K562 (cell line): ENCODE data around the gene ANKRD33. TPM values are rescaled to one million over a fixed set of nuclear protein-coding genes. Genes with fewer than 3 reads are reported as not detected.
A peak's percentile ranks its signal among the peaks of the same experiment; 100 is the strongest.

ENCODE experiments used
- ATAC-seq: fragments of 200-7000 bp; cut with Tn5 transposase; 3 replicates; pipeline ENCODE4 v1.9.1; 2020; ENCODE audit warnings: moderate library complexity
- Bru-seq: library from RNA; stranded (reverse); fragments of 400-500 nt; gene quantifications from one replicate; lab custom pipeline; 2021; lab: Mats Ljungman, UMichigan
- BruChase-seq, 2 experiments: library from RNA; stranded (reverse); fragments of 400-500 nt; gene quantifications; one replicate each; lab custom pipeline; 2021; lab: Mats Ljungman, UMichigan
- BruUV-seq: library from RNA; stranded (reverse); fragments of 400-500 nt; replicated peaks from 2 replicates; lab custom pipeline; 2021; lab: Mats Ljungman, UMichigan
- CTCF ChIA-PET: fragments of 300-600 bp; formaldehyde crosslinking; extraction: SDS; loops from one replicate; lab custom pipeline; 2021; ENCODE audit warnings: low intra/inter-chr PET ratio; lab: Yijun Ruan, JAX
- POLR2A ChIA-PET: fragments of 300-600, 350-650 bp; sonication (Branson Sonifier 250); formaldehyde crosslinking; extraction: SDS; loops from one replicate; lab custom pipeline; 2021; ENCODE audit warnings: antibody characterized with exemption, inconsistent platforms; lab: Yijun Ruan, JAX
- DNase-seq, 4 experiments: peaks; one replicate each; pipeline versions ENCODE4 v3.0.0 to v3.0.0-alpha.2; 2011 to 2018; ENCODE audit warnings: low spot score in 3 of 4, mixed read lengths in 3 of 4; ENCODE audit errors: extremely low read depth in 1 of 4
- FAIRE-seq: peaks from 2 replicates; lab custom pipeline; 2011; peaks lifted over from hg19 to GRCh38; lab: Jason Lieb, UNC
- H2AFZ ChIP-seq: 2 replicates; pipeline ENCODE4 v1.6.0; 2011; ENCODE audit warnings: low read depth, low read length, control low read depth, inconsistent platforms
- H3K27ac ChIP-seq: fragments of 200-600 bp; 3 replicates; pipeline ENCODE4 v1.8.0; 2011; ENCODE audit warnings: low read depth, mild to moderate bottlenecking, control low read depth, inconsistent platforms, low read length, moderate library complexity, mixed read lengths; ENCODE audit errors: extremely low read depth
- H3K27me3 ChIP-seq, 2 experiments: fragments of 300-600 bp in 1 of 2; 2 replicates in 1 of 2; 3 replicates in 1 of 2; pipeline versions ENCODE4 v1.6.0 to v1.8.0; 2011; ENCODE audit warnings: inconsistent platforms in 2 of 2, low read length in 2 of 2, mild to moderate bottlenecking in 1 of 2, mixed read lengths in 1 of 2, moderate library complexity in 1 of 2; ENCODE audit not compliant: control insufficient read depth in 2 of 2, insufficient read depth in 2 of 2
- H3K36me3 ChIP-seq: fragments of 300-600 bp; 3 replicates; pipeline ENCODE4 v1.8.0; 2011; ENCODE audit warnings: mild to moderate bottlenecking, low read length, inconsistent platforms; ENCODE audit not compliant: control insufficient read depth, insufficient read depth
- H3K4me1 ChIP-seq, 2 experiments: fragments of 200-600 bp in 1 of 2; replicated peaks in 1 of 2; 2 replicates in 1 of 2; 3 replicates in 1 of 2; pipeline versions ENCODE4 v1.5.1 to v1.8.0; 2011; ENCODE audit warnings: inconsistent platforms in 2 of 2, low read length in 2 of 2, mild to moderate bottlenecking in 1 of 2, mixed read lengths in 1 of 2, moderate library complexity in 1 of 2; ENCODE audit not compliant: control insufficient read depth in 2 of 2, insufficient read depth in 2 of 2
- H3K4me2 ChIP-seq: 2 replicates; pipeline ENCODE4 v1.6.1; 2011; ENCODE audit warnings: low read length, control low read depth, inconsistent platforms, mixed read lengths; ENCODE audit not compliant: insufficient read depth
- H3K4me3 ChIP-seq: fragments of 200-600 bp; sonication (generic), shearing (Covaris generic); 2 replicates; pipeline ENCODE4 v1.5.1; 2016; ENCODE audit warnings: control low read depth, inconsistent platforms
- H3K79me2 ChIP-seq: fragments of 200-600 bp; 3 replicates; pipeline ENCODE4 v1.8.0; 2011; ENCODE audit warnings: low read length, inconsistent platforms; ENCODE audit not compliant: control insufficient read depth, insufficient read depth
- H3K9ac ChIP-seq, 2 experiments: 2 replicates each; pipeline versions ENCODE4 v1.6.0 to v1.6.1; 2011; ENCODE audit warnings: low read depth in 2 of 2, low read length in 2 of 2, control low read depth in 1 of 2, inconsistent platforms in 1 of 2, mild to moderate bottlenecking in 1 of 2, mixed read lengths in 1 of 2; ENCODE audit not compliant: insufficient read depth in 1 of 2
- H3K9me1 ChIP-seq: one replicate; pipeline ENCODE4 v1.6.0; 2011; ENCODE audit warnings: inconsistent platforms, mild to moderate bottlenecking, low read length, moderate library complexity; ENCODE audit not compliant: control insufficient read depth, insufficient read depth
- H3K9me3 ChIP-seq: replicated peaks from 2 replicates; pipeline ENCODE4 v1.5.1; 2011; ENCODE audit warnings: low read depth, low read length, inconsistent platforms; ENCODE audit not compliant: control insufficient read depth, insufficient read depth
- H4K20me1 ChIP-seq: replicated peaks from 2 replicates; pipeline ENCODE4 v1.6.1; 2011; ENCODE audit warnings: low read length, inconsistent platforms, mixed read lengths; ENCODE audit not compliant: control insufficient read depth, insufficient read depth
- BMI1 ChIP-seq: fragments of 150-350 bp; IDR thresholded peaks from 2 replicates; pipeline ENCODE4 v1.6.1; 2014; ENCODE audit warnings: low read length
- CC2D1A ChIP-seq: fragments of 450-650 bp; IDR thresholded peaks from 2 replicates; pipeline ENCODE4 v1.6.1; 2017; ENCODE audit warnings: mild to moderate bottlenecking
- TBL1XR1 ChIP-seq, 2 experiments: IDR thresholded peaks; 2 replicates each; pipeline ENCODE4 v1.6.1; 2012; ENCODE audit warnings: improper control_type of control experiment in 2 of 2, low read length in 2 of 2, mild to moderate bottlenecking in 1 of 2
- WGBS: fragments of 100-300 bp; shearing (Covaris generic); methylation state at CpG from one replicate; pipeline ENCODE4 v1.1.6; 2016; ENCODE audit warnings: low coverage, mixed read lengths; ENCODE audit not compliant: insufficient coverage; ENCODE audit errors: missing lambda C conversion rate; 5-methylcytosine and 5-hydroxymethylcytosine counted together
- in situ Hi-C: fragments of 300-500 bp; cut with MboI; formaldehyde crosslinking; loops from 4 replicates; pipeline ENCODE4 v1.15.0; 2018; ENCODE audit warnings: inconsistent platforms, mixed read lengths
- intact Hi-C: fragments of 100-400 bp; cut with micrococcal nuclease; formaldehyde crosslinking; loops from 2 replicates; pipeline ENCODE4 v1.14.2; 2022
- long read RNA-seq, 3 experiments: library from polyadenylated mRNA in 2 of 3; library from RNA in 1 of 3; unstranded in 2 of 3; stranded (forward) in 1 of 3; transcript quantifications; one replicate each; pipeline ENCODE4 v2.0.0, GENCODE V29; 2019 to 2022
- polyA minus RNA-seq, 3 experiments: library from RNA; depleted of rRNA, polyadenylated mRNA; stranded (reverse); fragments of >200 nt; gene quantifications; 2 replicates each; pipeline ENCODE4 v1.2.3, GENCODE V29; 2011
- polyA plus RNA-seq, 8 experiments: library from polyadenylated mRNA; depleted of rRNA in 4 of 8; stranded (reverse) in 5 of 8; unstranded in 3 of 8; fragments of >200 nt; fragmentation: Nextera tagmentation in 2 of 8; fragmentation: Illumina TruSeq in 1 of 8; extraction: Ambion mirVana in 2 of 8; extraction: Trizol in 1 of 8; gene quantifications; 2 replicates each; pipeline versions ENCODE4 v1.2.1 to v1.2.3, GENCODE V29; 2011 to 2014; ENCODE audit warnings: inconsistent platforms in 1 of 8, missing spikeins in 1 of 8
- total RNA-seq, 7 experiments: library from RNA; depleted of rRNA in 6 of 7; stranded (reverse); fragments of >200 nt in 6 of 7; fragmentation: Illumina TruSeq in 2 of 7; extraction: Trizol in 2 of 7; gene quantifications; 2 replicates each; pipeline versions ENCODE4 v1.2.1 to v1.2.3, GENCODE V29; 2011 to 2021; ENCODE audit warnings: low replicate concordance in 1 of 7
- TF ChIP-seq, protein P1 (sequence below): fragments of 250-450 bp; sonication (Bioruptor Pico); IDR thresholded peaks from 2 replicates; pipeline ENCODE4 v1.8.0; 2021; ENCODE audit warnings: moderate library complexity, mild to moderate bottlenecking, inconsistent platforms
- TF ChIP-seq, protein P2 (sequence below): IDR thresholded peaks from 2 replicates; pipeline ENCODE4 v1.6.1; 2016; ENCODE audit warnings: missing genetic modification characterization, missing compliant biosample characterization
- TF ChIP-seq, protein P3 (sequence below): fragments of 450-650 bp; IDR thresholded peaks from 2 replicates; pipeline ENCODE4 v1.6.1; 2016; ENCODE audit warnings: low read depth, mild to moderate bottlenecking, moderate library complexity
- TF ChIP-seq, protein P4 (sequence below), 3 experiments: IDR thresholded peaks in 2 of 3; conservative IDR thresholded peaks in 1 of 3; 2 replicates each; pipeline ENCODE4 v1.5.1; 2011 to 2012; ENCODE audit warnings: low read length in 3 of 3, mild to moderate bottlenecking in 3 of 3, control low read depth in 2 of 3, improper control_type of control experiment in 1 of 3, inconsistent platforms in 1 of 3, low read depth in 1 of 3, mixed read lengths in 1 of 3, moderate library complexity in 1 of 3; ENCODE audit not compliant: insufficient read depth in 2 of 3

ANKRD33 gene, protein sequence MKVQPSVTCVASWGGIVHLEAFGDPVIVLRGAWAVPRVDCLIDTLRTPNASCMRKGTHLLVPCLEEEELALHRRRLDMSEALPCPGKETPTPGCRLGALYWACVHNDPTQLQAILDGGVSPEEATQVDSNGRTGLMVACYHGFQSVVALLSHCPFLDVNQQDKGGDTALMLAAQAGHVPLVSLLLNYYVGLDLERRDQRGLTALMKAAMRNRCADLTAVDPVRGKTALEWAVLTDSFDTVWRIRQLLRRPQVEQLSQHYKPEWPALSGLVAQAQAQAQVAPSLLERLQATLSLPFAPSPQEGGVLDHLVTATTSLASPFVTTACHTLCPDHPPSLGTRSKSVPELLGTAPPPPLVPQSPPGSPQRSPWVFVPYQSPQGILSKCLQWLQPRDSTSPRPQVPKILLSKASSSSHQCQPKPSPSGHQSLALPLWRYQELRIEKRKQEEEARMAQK
- total RNA-seq (2011; cell fraction: chromatin; rRNA removed; ENCODE audit: low replicate concordance), result 0.21 and 0.51 TPM in 2 replicates
- 0.39 and 0.50 TPM in 2 replicates for total RNA-seq (2011; cell fraction: nucleolus; rRNA removed)
- total RNA-seq (2011; cell fraction: nucleoplasm; rRNA removed), result 0.31 and 0.37 TPM in 2 replicates
- total RNA-seq (2014; rRNA removed) (not detected in 2 replicates), total RNA-seq (2014; rRNA removed; fragmentation: Illumina TruSeq; extraction: Trizol) (0.07 and 0.10 TPM in 2 replicates), total RNA-seq (2015; rRNA removed; fragmentation: Illumina TruSeq; extraction: Trizol) (0.11 and 0.23 TPM in 2 replicates), total RNA-seq (2021) (0.20 TPM in 1 of 2 replicates, not detected in the other), polyA plus RNA-seq (2011; rRNA removed) (0.06 and 0.08 TPM in 2 replicates), polyA plus RNA-seq (2014; fragmentation: Illumina TruSeq; extraction: Trizol) (0.04 TPM in 1 of 2 replicates, not detected in the other), polyA plus RNA-seq (2014; fragmentation: Nextera tagmentation; extraction: Ambion mirVana) (not detected), polyA plus RNA-seq (2014; rRNA removed) (0.11 TPM in 1 of 2 replicates, not detected in the other), polyA minus RNA-seq (2011; rRNA and poly(A)+ RNA removed) (not detected in 2 replicates), Bru-seq, nascent RNA (percentile 15 among the genes with signal in this experiment), BruChase-seq, experiment 1, labeled RNA remaining after a 2-hour chase (not detected), BruChase-seq, experiment 2, labeled RNA remaining after a 6-hour chase (percentile 32 among the genes with signal in this experiment)
- 0.04 TPM in 1 of 2 replicates, not detected in the other for polyA plus RNA-seq (2011; cell fraction: cytosol; rRNA removed)
- polyA plus RNA-seq (2011; cell fraction: nucleus; rRNA removed), result 0.18 and 0.47 TPM in 2 replicates
- 0.17 and 3.1 TPM in 2 replicates for polyA plus RNA-seq (2012)
- not detected in 2 replicates for polyA minus RNA-seq (2011; cell fraction: cytosol; rRNA and poly(A)+ RNA removed)
- 0.27 and 0.44 TPM in 2 replicates for polyA minus RNA-seq (2011; cell fraction: nucleus; rRNA and poly(A)+ RNA removed)
- long read RNA-seq, experiment 1, result 0 reads
- long read RNA-seq, experiment 2, result 0 reads
- long read RNA-seq, experiment 3, result 0 reads

DNA sequence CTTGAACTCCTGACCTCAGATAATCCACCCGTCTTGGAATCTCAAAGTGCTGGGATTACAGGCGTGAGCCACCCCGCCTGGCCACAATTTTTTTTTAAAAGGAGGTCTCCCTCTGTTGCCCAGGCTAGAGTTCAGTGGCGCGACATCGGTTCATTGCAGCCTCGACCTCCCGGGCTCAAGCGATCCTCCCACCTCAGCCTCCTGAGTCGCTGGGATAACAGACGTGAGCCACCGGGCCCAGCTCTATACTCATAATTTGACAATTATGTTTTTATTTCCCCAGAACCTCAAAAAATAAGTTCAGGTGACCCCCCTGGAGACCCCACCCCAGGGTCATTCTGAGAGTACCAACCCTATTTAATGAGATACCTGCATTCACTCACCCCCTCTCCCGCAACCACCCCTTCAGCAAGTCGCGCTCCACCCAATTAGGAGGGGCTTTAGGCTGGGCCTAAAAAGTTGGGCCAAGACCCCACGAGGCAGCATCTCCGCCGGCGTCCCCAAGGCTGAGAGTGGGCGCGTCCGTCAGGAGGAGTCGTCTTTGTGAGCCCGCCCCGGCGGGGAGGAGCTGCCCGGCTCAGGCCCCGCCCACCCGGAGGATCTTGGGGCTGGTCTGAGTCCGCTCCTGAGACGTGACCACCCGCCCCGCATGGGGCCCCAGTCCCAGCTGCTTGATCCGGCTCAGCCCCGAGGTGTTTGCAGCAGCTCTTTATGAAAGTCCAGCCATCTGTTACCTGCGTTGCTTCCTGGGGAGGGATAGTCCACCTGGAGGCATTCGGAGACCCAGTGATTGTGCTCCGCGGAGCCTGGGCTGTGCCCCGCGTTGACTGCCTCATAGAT, at the start of gene ANKRD33:
Gene ANKRD33, plus strand, starts transcription at position 628 of the 840 bp plus-strand sequence. Its CDS starts 84 bp downstream, at position 712.
- DNase-seq, result peak; percentile 73 to 88 (median 80)
- no TSS peak for BruUV-seq
- intact Hi-C loops (no loop called here), in situ Hi-C loops (no loop called here)
- Histone ChIP-seq H3K27ac (no peak within 1 kb of the TSS), H3K9ac (peak within 1 kb of the TSS in 1 of 2 experiments; percentile 68; a peak in 1 of 4 replicates), H3K36me3 (no peaks in the 10 kb centered on the region), H3K9me1 (no peaks in the 10 kb centered on the region), H3K4me2 (peak within 1 kb of the TSS; percentile 39), H4K20me1 (no peaks in the 10 kb centered on the region), H3K79me2 (no peaks in the 10 kb centered on the region), H2AFZ (peak within 1 kb of the TSS; percentile 8; the same call in 1 of the 2 replicates), H3K4me1 (peaks cover 30 to 31% of the 10 kb centered on the region in 2 experiments), H3K27me3 (no peaks in the 10 kb centered on the region), H3K4me3 (peak within 1 kb of the TSS; percentile 17; the same call in 1 of the 2 replicates), H3K9me3 (0 out of 2 replicates have a peak, but pooled peaks cover 2% of the 10 kb centered on the region)
- ChIA-PET POLR2A (interaction anchor here (0.6 to 0.9 kb wide), 2 partner anchors 16 to 360 kb away, joined by 3 to 4 read pairs; no protein-coding TSS in a partner anchor), CTCF (interaction anchor here (0.5 to 0.7 kb wide), 3 partner anchors 15 to 696 kb away, joined by 3 read pairs; no protein-coding TSS in a partner anchor)
- peak; percentile 89 for ATAC-seq
- no peak for FAIRE-seq
- WGBS, result 55% methylated on average over 32 of the region's 41 CpGs
- no peak for TF ChIP-seq BMI1
- TF ChIP-seq, protein P1, sequence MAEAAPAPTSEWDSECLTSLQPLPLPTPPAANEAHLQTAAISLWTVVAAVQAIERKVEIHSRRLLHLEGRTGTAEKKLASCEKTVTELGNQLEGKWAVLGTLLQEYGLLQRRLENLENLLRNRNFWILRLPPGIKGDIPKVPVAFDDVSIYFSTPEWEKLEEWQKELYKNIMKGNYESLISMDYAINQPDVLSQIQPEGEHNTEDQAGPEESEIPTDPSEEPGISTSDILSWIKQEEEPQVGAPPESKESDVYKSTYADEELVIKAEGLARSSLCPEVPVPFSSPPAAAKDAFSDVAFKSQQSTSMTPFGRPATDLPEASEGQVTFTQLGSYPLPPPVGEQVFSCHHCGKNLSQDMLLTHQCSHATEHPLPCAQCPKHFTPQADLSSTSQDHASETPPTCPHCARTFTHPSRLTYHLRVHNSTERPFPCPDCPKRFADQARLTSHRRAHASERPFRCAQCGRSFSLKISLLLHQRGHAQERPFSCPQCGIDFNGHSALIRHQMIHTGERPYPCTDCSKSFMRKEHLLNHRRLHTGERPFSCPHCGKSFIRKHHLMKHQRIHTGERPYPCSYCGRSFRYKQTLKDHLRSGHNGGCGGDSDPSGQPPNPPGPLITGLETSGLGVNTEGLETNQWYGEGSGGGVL (CRISPR knock-in tag), result no peak
- TF ChIP-seq, protein P2, sequence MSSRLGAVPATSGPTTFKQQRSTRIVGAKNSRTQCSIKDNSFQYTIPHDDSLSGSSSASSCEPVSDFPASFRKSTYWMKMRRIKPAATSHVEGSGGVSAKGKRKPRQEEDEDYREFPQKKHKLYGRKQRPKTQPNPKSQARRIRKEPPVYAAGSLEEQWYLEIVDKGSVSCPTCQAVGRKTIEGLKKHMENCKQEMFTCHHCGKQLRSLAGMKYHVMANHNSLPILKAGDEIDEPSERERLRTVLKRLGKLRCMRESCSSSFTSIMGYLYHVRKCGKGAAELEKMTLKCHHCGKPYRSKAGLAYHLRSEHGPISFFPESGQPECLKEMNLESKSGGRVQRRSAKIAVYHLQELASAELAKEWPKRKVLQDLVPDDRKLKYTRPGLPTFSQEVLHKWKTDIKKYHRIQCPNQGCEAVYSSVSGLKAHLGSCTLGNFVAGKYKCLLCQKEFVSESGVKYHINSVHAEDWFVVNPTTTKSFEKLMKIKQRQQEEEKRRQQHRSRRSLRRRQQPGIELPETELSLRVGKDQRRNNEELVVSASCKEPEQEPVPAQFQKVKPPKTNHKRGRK (tag), result no peak
- TF ChIP-seq TBL1XR1 (IDR thresholded peaks at IDR 0.05; ENCODE audit: low read length in 2 of 2), result no peak
- TF ChIP-seq, protein P3, sequence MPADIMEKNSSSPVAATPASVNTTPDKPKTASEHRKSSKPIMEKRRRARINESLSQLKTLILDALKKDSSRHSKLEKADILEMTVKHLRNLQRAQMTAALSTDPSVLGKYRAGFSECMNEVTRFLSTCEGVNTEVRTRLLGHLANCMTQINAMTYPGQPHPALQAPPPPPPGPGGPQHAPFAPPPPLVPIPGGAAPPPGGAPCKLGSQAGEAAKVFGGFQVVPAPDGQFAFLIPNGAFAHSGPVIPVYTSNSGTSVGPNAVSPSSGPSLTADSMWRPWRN, result no peak
- TF ChIP-seq, protein P4, sequence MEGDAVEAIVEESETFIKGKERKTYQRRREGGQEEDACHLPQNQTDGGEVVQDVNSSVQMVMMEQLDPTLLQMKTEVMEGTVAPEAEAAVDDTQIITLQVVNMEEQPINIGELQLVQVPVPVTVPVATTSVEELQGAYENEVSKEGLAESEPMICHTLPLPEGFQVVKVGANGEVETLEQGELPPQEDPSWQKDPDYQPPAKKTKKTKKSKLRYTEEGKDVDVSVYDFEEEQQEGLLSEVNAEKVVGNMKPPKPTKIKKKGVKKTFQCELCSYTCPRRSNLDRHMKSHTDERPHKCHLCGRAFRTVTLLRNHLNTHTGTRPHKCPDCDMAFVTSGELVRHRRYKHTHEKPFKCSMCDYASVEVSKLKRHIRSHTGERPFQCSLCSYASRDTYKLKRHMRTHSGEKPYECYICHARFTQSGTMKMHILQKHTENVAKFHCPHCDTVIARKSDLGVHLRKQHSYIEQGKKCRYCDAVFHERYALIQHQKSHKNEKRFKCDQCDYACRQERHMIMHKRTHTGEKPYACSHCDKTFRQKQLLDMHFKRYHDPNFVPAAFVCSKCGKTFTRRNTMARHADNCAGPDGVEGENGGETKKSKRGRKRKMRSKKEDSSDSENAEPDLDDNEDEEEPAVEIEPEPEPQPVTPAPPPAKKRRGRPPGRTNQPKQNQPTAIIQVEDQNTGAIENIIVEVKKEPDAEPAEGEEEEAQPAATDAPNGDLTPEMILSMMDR (IDR thresholded peaks at IDR 0.05 in 2 of 3, conservative IDR thresholded peaks at IDR 0.05 in 1 of 3; ENCODE audit: insufficient read depth in 2 of 3, low read depth in 1 of 3, low read length in 3 of 3), result no peak
- no peak for TF ChIP-seq CC2D1A
